ENCODE measurements around the gene INPP4B.

INPP4B gene

DNA sequence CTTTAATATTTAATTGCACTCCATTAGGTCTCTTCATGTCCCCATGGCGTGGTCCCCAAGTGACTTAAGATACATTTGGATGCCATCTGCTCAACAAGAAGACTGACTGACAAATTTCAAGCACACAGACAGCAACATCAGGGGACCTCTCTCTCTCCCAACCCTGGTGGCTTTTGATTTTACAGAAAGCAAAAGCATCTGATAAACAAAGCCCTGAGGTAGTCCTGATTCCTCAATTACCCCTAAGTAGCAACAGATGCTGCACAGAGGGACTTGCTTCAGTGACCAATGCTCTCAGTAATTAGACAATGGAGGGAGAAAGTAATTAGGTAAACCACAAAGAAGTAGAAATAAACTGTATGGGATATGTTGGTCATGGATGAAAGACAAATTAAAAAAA lies 426.4 kb downstream of the INPP4B start:
- no peak for DNase-seq (ENCODE audit: low read depth)
- TF ChIP-seq, protein P1, sequence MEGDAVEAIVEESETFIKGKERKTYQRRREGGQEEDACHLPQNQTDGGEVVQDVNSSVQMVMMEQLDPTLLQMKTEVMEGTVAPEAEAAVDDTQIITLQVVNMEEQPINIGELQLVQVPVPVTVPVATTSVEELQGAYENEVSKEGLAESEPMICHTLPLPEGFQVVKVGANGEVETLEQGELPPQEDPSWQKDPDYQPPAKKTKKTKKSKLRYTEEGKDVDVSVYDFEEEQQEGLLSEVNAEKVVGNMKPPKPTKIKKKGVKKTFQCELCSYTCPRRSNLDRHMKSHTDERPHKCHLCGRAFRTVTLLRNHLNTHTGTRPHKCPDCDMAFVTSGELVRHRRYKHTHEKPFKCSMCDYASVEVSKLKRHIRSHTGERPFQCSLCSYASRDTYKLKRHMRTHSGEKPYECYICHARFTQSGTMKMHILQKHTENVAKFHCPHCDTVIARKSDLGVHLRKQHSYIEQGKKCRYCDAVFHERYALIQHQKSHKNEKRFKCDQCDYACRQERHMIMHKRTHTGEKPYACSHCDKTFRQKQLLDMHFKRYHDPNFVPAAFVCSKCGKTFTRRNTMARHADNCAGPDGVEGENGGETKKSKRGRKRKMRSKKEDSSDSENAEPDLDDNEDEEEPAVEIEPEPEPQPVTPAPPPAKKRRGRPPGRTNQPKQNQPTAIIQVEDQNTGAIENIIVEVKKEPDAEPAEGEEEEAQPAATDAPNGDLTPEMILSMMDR (IDR thresholded peaks at IDR 0.05; ENCODE audit: insufficient read depth, low read depth, low read length, missing control alignments) = no peak
- H3K4me3 ChIP-seq (ENCODE audit: low read length) = no peak overlapping the region

DNA sequence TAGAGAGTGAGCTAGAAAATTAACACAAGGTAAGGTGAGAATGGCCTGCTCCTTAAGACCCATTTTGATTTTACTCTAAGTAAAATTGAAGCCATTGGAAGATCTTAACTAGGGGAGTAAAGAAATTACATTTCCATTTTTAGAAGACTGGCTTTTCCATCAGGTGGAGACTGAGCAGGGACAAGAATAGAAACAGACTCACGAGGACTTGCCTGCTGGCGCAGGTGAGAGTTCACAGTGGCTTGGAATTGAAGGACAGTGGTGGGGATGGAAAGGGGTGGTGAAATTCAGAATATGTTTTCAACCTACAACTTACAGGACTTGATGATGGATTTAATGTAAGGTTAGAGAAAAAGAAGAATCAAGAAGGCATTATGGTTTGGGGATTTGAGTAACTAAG lies 427.4 kb downstream of the INPP4B start:
- TF ChIP-seq, protein P1 (IDR thresholded peaks at IDR 0.05; ENCODE audit: insufficient read depth, low read depth, low read length, missing control alignments) = no peak
- no peak overlapping the region for H3K4me3 ChIP-seq (ENCODE audit: low read length)
- DNase-seq (ENCODE audit: low read depth) = no peak

DNA sequence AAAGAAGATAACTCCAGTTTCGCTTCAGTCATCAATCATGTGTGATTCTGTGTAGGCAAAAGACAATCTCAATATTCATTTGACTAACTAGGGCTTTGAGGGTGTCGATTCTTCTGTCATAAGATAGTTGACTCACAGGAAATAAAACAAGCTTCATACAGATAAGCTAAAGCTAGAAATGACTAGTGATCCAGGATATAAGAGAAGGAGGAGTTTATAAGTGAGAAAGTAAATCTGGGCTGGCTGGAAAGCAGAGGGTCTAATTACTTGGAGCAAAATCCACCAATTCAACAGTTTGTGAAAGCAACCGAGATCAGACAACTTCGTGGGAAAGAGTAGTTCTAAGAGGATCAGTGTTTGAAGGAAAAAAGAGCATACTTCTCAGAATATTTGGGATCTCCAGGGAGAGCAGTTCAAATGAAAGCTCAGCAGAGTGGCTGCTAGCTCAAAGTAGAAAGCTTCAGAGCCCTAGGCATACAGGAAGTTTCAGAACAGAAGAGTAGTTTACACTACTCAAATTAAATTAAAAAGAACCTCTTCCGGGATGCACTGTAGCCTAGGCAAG lies 429.3 kb downstream of the INPP4B start:
- TF ChIP-seq, protein P1 (IDR thresholded peaks at IDR 0.05; ENCODE audit: insufficient read depth, low read depth, low read length, missing control alignments) = no peak
- DNase-seq (ENCODE audit: low read depth) = peak; percentile 74
- no peak overlapping the region for H3K4me3 ChIP-seq (ENCODE audit: low read length)

DNA sequence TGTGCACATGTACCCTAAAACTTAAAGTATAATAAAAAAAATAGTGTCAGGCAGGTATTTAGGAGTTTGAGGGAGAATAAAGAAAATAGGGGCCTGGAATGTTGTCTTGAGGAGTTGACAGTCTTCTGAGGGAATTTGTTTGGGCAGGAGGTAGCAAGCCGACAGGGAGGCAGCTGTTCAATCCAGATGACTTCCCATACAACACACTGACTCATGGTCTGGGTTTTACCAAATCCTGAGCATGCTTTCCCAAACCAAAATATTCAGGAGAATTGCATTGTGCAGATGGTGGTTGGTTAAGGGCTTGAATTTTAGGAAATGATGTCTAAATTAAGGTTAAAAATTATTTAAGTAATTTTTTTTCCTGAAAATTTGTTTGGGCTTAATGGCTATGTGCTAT lies 430.0 kb downstream of the INPP4B start:
- peak; percentile 78 for DNase-seq (ENCODE audit: low read depth)
- H3K4me3 ChIP-seq (ENCODE audit: low read length) = no peak overlapping the region
- TF ChIP-seq, protein P1 (IDR thresholded peaks at IDR 0.05; ENCODE audit: insufficient read depth, low read depth, low read length, missing control alignments) = no peak

DNA sequence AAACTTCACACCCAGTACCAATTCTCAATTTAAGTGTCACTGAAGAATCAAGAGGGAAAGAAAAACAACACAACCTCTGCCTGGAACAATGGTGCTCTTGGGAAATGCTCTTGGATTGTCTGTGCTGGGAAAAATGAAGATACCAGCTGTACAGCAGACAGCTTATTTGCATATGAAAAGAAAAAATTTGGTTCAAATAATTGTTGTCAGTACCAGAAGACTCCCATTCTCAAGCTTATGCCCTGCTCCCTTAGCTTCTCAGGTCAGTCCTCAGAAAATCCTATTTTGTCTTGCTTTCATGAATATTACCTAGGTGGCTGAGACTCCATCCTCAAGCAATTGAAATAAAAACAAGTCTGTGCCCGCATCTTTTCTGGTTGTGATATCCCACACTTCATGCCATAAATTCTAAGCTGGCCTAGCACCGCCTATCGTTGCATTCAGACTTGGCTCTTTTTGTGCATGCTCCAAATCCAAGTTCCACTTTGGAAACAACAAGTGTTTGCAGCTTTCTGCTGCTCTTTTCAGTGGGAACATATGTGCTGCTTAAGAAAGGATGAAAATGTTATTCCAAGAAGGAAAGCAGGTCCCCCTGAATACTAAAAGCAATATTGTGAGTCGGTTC lies 431.6 kb downstream of the INPP4B start:
- peak; percentile 51 for DNase-seq (ENCODE audit: low read depth)
- TF ChIP-seq, protein P1 (IDR thresholded peaks at IDR 0.05; ENCODE audit: insufficient read depth, low read depth, low read length, missing control alignments) = peak; percentile 22

DNA sequence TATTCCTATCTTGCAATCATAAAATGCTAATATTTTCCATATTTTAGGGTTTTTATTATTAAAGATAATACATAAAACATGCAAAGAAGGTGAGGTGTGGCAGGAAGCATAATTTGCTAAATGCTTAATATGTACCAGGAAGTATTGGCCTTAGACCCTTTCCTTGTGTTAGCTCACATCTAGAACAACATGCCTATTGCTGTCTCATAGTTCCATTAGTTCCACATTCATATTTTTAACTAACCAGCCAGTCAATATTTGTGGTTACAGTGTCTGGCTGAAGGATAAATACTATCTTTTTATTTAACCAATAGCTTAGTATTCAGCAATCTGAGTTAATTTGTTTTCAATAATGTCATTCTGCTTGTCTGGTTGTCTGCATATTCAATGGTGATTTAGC lies 432.6 kb downstream of the INPP4B start:
- no peak overlapping the region for H3K4me3 ChIP-seq (ENCODE audit: low read length)
- TF ChIP-seq, protein P1 (IDR thresholded peaks at IDR 0.05; ENCODE audit: insufficient read depth, low read depth, low read length, missing control alignments) = no peak
- DNase-seq (ENCODE audit: low read depth) = no peak

More for the DNA sequence above, 431.6 kb downstream of the INPP4B start:
- H3K4me3 ChIP-seq (ENCODE audit: low read length) = no peak overlapping the region

DNA sequence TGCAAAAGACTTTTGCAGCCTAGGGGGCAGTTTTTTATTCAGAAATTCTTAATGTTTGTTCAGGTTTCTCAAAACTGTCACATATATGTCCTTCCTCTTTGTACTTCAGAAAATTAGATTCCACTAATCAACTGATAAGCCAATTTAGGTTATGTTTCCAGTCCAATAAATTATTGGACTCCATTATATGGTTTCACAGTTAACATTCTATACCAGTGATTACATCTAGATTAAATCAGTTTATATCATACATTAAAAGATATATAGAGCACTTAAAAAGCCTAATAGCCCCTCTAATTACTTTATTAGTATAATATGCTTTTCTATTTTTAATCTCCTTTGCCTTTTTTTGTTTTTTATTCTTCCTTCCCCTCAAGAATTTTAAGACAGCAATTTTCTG lies 434.1 kb downstream of the INPP4B start:
- no peak overlapping the region for H3K4me3 ChIP-seq (ENCODE audit: low read length)
- TF ChIP-seq, protein P1 (IDR thresholded peaks at IDR 0.05; ENCODE audit: insufficient read depth, low read depth, low read length, missing control alignments) = no peak
- DNase-seq (ENCODE audit: low read depth) = no peak
